CD8-positive, alpha-beta memory T cell (primary cell): ENCODE measurements around the gene EBI3. TPM values are rescaled to one million over a fixed set of nuclear protein-coding genes. Genes with fewer than 3 reads are reported as not detected.
A peak's percentile ranks its signal among the peaks of the same experiment; 100 is the strongest.
"Not testable (repeated sequence)": the region's sequence is repeated elsewhere in the genome, so short reads cannot be mapped to it uniquely, and the experiment has no call there.

ENCODE experiments used
- CTCF ChIA-PET: fragments of 350-600 bp; sonication (Branson Sonifier 250); formaldehyde crosslinking; loops from one replicate; lab custom pipeline; 2021; ENCODE audit warnings: antibody characterized with exemption; lab: Charles Lee
- POLR2A ChIA-PET: fragments of 350-600 bp; sonication (Branson Sonifier 250); formaldehyde crosslinking; loops from one replicate; lab custom pipeline; 2021; ENCODE audit warnings: antibody characterized with exemption; lab: Charles Lee
- DNase-seq, 5 donors: peaks; one replicate each; pipeline versions ENCODE4 v3.0.0 to v3.0.0-alpha.2; 2020 to 2022; ENCODE audit warnings: mixed read lengths in 1 of 5
- H3K27ac ChIP-seq: one replicate; pipeline ENCODE4 v1.7.0; 2013; ENCODE audit warnings: low read depth, mild to moderate bottlenecking, low read length, moderate library complexity
- H3K27me3 ChIP-seq: 2 replicates; pipeline ENCODE4 v1.7.0; 2013; ENCODE audit warnings: low read length, mild to moderate bottlenecking; ENCODE audit not compliant: insufficient read depth, poor library complexity, severe bottlenecking
- H3K36me3 ChIP-seq: 2 replicates; pipeline ENCODE4 v1.7.0; 2013; ENCODE audit warnings: mild to moderate bottlenecking, low read length, moderate library complexity; ENCODE audit not compliant: insufficient read depth
- H3K4me1 ChIP-seq: 2 replicates; pipeline ENCODE4 v1.7.0; 2013; ENCODE audit warnings: mild to moderate bottlenecking, low read length, moderate library complexity; ENCODE audit not compliant: insufficient read depth
- H3K4me3 ChIP-seq: 2 replicates; pipeline ENCODE4 v1.7.0; 2013; ENCODE audit warnings: mild to moderate bottlenecking, low read length
- H3K9me3 ChIP-seq: 2 replicates; pipeline ENCODE4 v1.7.0; 2013; ENCODE audit warnings: mild to moderate bottlenecking, low read length
- H3K27ac Mint-ChIP-seq, 8 donors: one replicate each; pipeline ENCODE4 v1.8.0; 2020 to 2021; ENCODE audit warnings: mixed read lengths in 8 of 8, mild to moderate bottlenecking in 6 of 8, inconsistent platforms in 3 of 8, moderate library complexity in 3 of 8
- H3K27me3 Mint-ChIP-seq, 2 donors: one replicate each; pipeline ENCODE4 v1.8.0; 2020 to 2021; ENCODE audit warnings: mixed read lengths in 2 of 2, mild to moderate bottlenecking in 1 of 2, moderate library complexity in 1 of 2
- H3K36me3 Mint-ChIP-seq, 3 donors: one replicate each; pipeline ENCODE4 v1.8.0; 2020 to 2021; ENCODE audit warnings: mixed read lengths in 3 of 3, inconsistent platforms in 1 of 3, mild to moderate bottlenecking in 1 of 3
- H3K4me1 Mint-ChIP-seq, 3 donors: one replicate each; pipeline ENCODE4 v1.8.0; 2020 to 2021; ENCODE audit warnings: mixed read lengths in 3 of 3, inconsistent platforms in 1 of 3, mild to moderate bottlenecking in 1 of 3
- H3K4me3 Mint-ChIP-seq, 7 donors: one replicate each; pipeline ENCODE4 v1.8.0; 2020 to 2021; ENCODE audit warnings: mixed read lengths in 7 of 7, mild to moderate bottlenecking in 6 of 7, moderate library complexity in 4 of 7, inconsistent platforms in 2 of 7
- H3K9me3 Mint-ChIP-seq, 5 donors: one replicate each; pipeline ENCODE4 v1.8.0; 2020 to 2022; ENCODE audit warnings: mixed read lengths in 5 of 5, mild to moderate bottlenecking in 3 of 5, moderate library complexity in 2 of 5, inconsistent platforms in 1 of 5
- polyA plus RNA-seq: library from polyadenylated mRNA; unstranded; fragments of 300-500 nt; fragmentation: Illumina TruSeq; gene quantifications from one replicate; pipeline ENCODE4 v1.2.3, GENCODE V29; 2021
- total RNA-seq, 2 experiments: library from RNA; stranded (reverse); gene quantifications; one replicate each; pipeline ENCODE4 v1.2.3, GENCODE V29; 2021

The EBI3 gene
- total and polyA plus RNA-seq, 3 experiments from 2014 or later: 14.2 to 14.8 TPM; not detected in 1

- no peaks in the 10 kb centered on the region for H3K36me3 ChIP-seq
- peaks cover 0 to 12% of the 10 kb centered on the region in 2 donors for H3K27me3 Mint-ChIP-seq
- H3K4me1 Mint-ChIP-seq: peaks cover 15 to 21% (median 17%) of the 10 kb centered on the region in 3 donors
- POLR2A ChIA-PET: no interaction called here
- no peak overlapping the region for H3K27ac ChIP-seq
- no peaks in the 10 kb centered on the region for H3K9me3 ChIP-seq
- peaks cover 0 to 8% (median 3%) of the 10 kb centered on the region in 3 donors for H3K36me3 Mint-ChIP-seq
- H3K27ac Mint-ChIP-seq: peak overlapping the region in 1 of 8 donors; percentile 50
- no peaks in the 10 kb centered on the region for H3K27me3 ChIP-seq
- CTCF ChIA-PET: interaction anchor here (1.0 to 1.2 kb wide), 3 partner anchors 15 to 429 kb away, joined by 3 to 4 read pairs (median 3); no protein-coding TSS in a partner anchor
- H3K9me3 Mint-ChIP-seq: peaks cover 0 to 2% (median 0%) of the 10 kb centered on the region in 5 donors
- peak; percentile 51 to 81 (median 65) for DNase-seq
- peaks cover 8% of the 10 kb centered on the region for H3K4me1 ChIP-seq
- peak overlapping the region in 1 of 7 donors; percentile 23 for H3K4me3 Mint-ChIP-seq
- H3K4me3 ChIP-seq: no peak overlapping the region
Measured at GRCh38 chr19:4186087-4186993, 43.0 kb upstream of the EBI3 start.

GRCh38 chr19:4187313-4188122 lies 41.8 kb upstream of the EBI3 start:
- Histone ChIP-seq H3K27ac (no peak overlapping the region), H3K9me3 (no peaks in the 10 kb centered on the region), H3K36me3 (no peaks in the 10 kb centered on the region), H3K4me3 (no peak overlapping the region), H3K4me1 (peaks cover 7% of the 10 kb centered on the region), H3K27me3 (no peaks in the 10 kb centered on the region)
- peak overlapping the region in 1 of 8 donors; percentile 33 for H3K27ac Mint-ChIP-seq
- peaks cover 0 to 3% (median 2%) of the 10 kb centered on the region in 3 donors for H3K36me3 Mint-ChIP-seq
- H3K4me1 Mint-ChIP-seq: peaks cover 8 to 11% (median 9%) of the 10 kb centered on the region in 3 donors
- no peak for DNase-seq
- ChIA-PET POLR2A (no interaction called here), CTCF (interaction anchor here (0.5 to 1.2 kb wide), 3 partner anchors 14 to 199 kb away, joined by 3 to 4 read pairs (median 4); no protein-coding TSS in a partner anchor)
- peaks cover 0 to 2% (median 0%) of the 10 kb centered on the region in 5 donors for H3K9me3 Mint-ChIP-seq
- no peak overlapping the region for H3K4me3 Mint-ChIP-seq
- H3K27me3 Mint-ChIP-seq: peaks cover 0 to 10% of the 10 kb centered on the region in 2 donors

GRCh38 chr19:4189641-4190040 lies 39.7 kb upstream of the EBI3 start:
- H3K27me3 ChIP-seq: no peaks in the 10 kb centered on the region
- no peaks in the 10 kb centered on the region for H3K36me3 ChIP-seq
- Mint-ChIP-seq H3K27me3 (peaks cover 16 to 26% of the 10 kb centered on the region in 2 donors), H3K36me3 (peaks cover 0 to 5% (median 3%) of the 10 kb centered on the region in 3 donors), H3K27ac (no peak overlapping the region), H3K9me3 (peaks cover 0 to 2% (median 0%) of the 10 kb centered on the region in 5 donors), H3K4me1 (peaks cover 0 to 3% (median 3%) of the 10 kb centered on the region in 3 donors), H3K4me3 (no peak overlapping the region)
- ChIA-PET POLR2A (no interaction called here), CTCF (no interaction called here)
- H3K4me1 ChIP-seq: no peaks in the 10 kb centered on the region
- DNase-seq: no peak
- H3K9me3 ChIP-seq: no peaks in the 10 kb centered on the region
- no peak overlapping the region for H3K4me3 ChIP-seq
- H3K27ac ChIP-seq: no peak overlapping the region

- not testable (repeated sequence) for H3K36me3 ChIP-seq, H3K27ac ChIP-seq, H3K9me3 ChIP-seq, H3K4me3 Mint-ChIP-seq, H3K4me1 ChIP-seq, H3K4me1 Mint-ChIP-seq, H3K27ac Mint-ChIP-seq, H3K4me3 ChIP-seq, H3K9me3 Mint-ChIP-seq, DNase-seq
- peaks cover 0 to 11% (median 2%) of the 10 kb centered on the region in 3 donors for H3K36me3 Mint-ChIP-seq
- CTCF ChIA-PET: interaction anchor here (0.6 to 1.2 kb wide), 3 partner anchors 9 to 312 kb away, joined by 3 to 5 read pairs (median 3); no protein-coding TSS in a partner anchor
- peaks cover 18% of the 10 kb centered on the region for H3K27me3 ChIP-seq
- POLR2A ChIA-PET: interaction anchor here (0.6 kb wide), 1 partner anchor 12 kb away, joined by 12 read pairs; no protein-coding TSS in a partner anchor
- H3K27me3 Mint-ChIP-seq: peaks cover 40 to 41% of the 10 kb centered on the region in 2 donors
Measured at GRCh38 chr19:4192537-4192936, 36.8 kb upstream of the EBI3 start.

- DNase-seq: no peak
- Mint-ChIP-seq H3K9me3 (peaks cover 0 to 2% (median 0%) of the 10 kb centered on the region in 5 donors), H3K4me3 (no peak overlapping the region), H3K36me3 (peaks cover 0 to 11% (median 0%) of the 10 kb centered on the region in 3 donors), H3K4me1 (peaks cover 9 to 13% (median 10%) of the 10 kb centered on the region in 3 donors), H3K27ac (no peak overlapping the region), H3K27me3 (peaks cover 50 to 52% of the 10 kb centered on the region in 2 donors)
- Histone ChIP-seq H3K4me3 (no peak overlapping the region), H3K9me3 (no peaks in the 10 kb centered on the region), H3K27ac (no peak overlapping the region), H3K36me3 (no peaks in the 10 kb centered on the region), H3K4me1 (no peaks in the 10 kb centered on the region), H3K27me3 (peaks cover 22% of the 10 kb centered on the region)
- ChIA-PET POLR2A (no interaction called here), CTCF (no interaction called here)
Measured at GRCh38 chr19:4194353-4194752, 35.0 kb upstream of the EBI3 start.

- H3K4me1 Mint-ChIP-seq: peaks cover 9 to 13% (median 10%) of the 10 kb centered on the region in 3 donors
- peaks cover 0 to 11% (median 0%) of the 10 kb centered on the region in 3 donors for H3K36me3 Mint-ChIP-seq
- Histone ChIP-seq H3K36me3 (no peaks in the 10 kb centered on the region), H3K4me1 (no peaks in the 10 kb centered on the region), H3K27ac (no peak overlapping the region), H3K9me3 (no peaks in the 10 kb centered on the region), H3K4me3 (no peak overlapping the region), H3K27me3 (peaks cover 22% of the 10 kb centered on the region)
- CTCF ChIA-PET: no interaction called here
- peaks cover 47 to 52% of the 10 kb centered on the region in 2 donors for H3K27me3 Mint-ChIP-seq
- peak overlapping the region in 2 of 8 donors; percentile 34 for H3K27ac Mint-ChIP-seq
- DNase-seq: no peak
- no peaks in the 10 kb centered on the region for H3K9me3 Mint-ChIP-seq
- POLR2A ChIA-PET: no interaction called here
- peak overlapping the region in 1 of 7 donors; percentile 3 for H3K4me3 Mint-ChIP-seq
Measured at GRCh38 chr19:4196009-4196408, 33.3 kb upstream of the EBI3 start.

GRCh38 chr19:4196587-4197148 lies 32.7 kb upstream of the EBI3 start:
- H3K9me3 Mint-ChIP-seq: no peaks in the 10 kb centered on the region
- Histone ChIP-seq H3K4me1 (no peaks in the 10 kb centered on the region), H3K27ac (no peak overlapping the region), H3K36me3 (no peaks in the 10 kb centered on the region), H3K27me3 (peaks cover 22% of the 10 kb centered on the region), H3K9me3 (no peaks in the 10 kb centered on the region), H3K4me3 (no peak overlapping the region)
- no peak for DNase-seq
- H3K4me1 Mint-ChIP-seq: peaks cover 9 to 13% (median 10%) of the 10 kb centered on the region in 3 donors
- peaks cover 47 to 52% of the 10 kb centered on the region in 2 donors for H3K27me3 Mint-ChIP-seq
- POLR2A ChIA-PET: no interaction called here
- H3K36me3 Mint-ChIP-seq: peaks cover 0 to 11% (median 0%) of the 10 kb centered on the region in 3 donors
- no peak overlapping the region for H3K27ac Mint-ChIP-seq
- no peak overlapping the region for H3K4me3 Mint-ChIP-seq
- CTCF ChIA-PET: no interaction called here
